HUES6 (cell line): ENCODE measurements around the gene MAGEB16.

ENCODE experiments used
- H3K27ac ChIP-seq: 2 replicates; pipeline ENCODE4 v1.7.0; 2013; ENCODE audit warnings: low read depth, mild to moderate bottlenecking, low read length, inconsistent platforms
- H3K27me3 ChIP-seq: 2 replicates; pipeline ENCODE4 v1.6.1; 2013; ENCODE audit warnings: low read length; ENCODE audit not compliant: control insufficient read depth, insufficient read depth
- H3K36me3 ChIP-seq: 2 replicates; pipeline ENCODE4 v1.6.1; 2013; ENCODE audit warnings: low read length; ENCODE audit not compliant: control insufficient read depth, insufficient read depth
- H3K4me1 ChIP-seq: 2 replicates; pipeline ENCODE4 v1.6.1; 2013; ENCODE audit warnings: low read length; ENCODE audit not compliant: control insufficient read depth, insufficient read depth
- H3K4me3 ChIP-seq: 2 replicates; pipeline ENCODE4 v1.5.1; 2013; ENCODE audit warnings: low read depth, low read length
- H3K9ac ChIP-seq: one replicate; pipeline ENCODE4 v1.6.1; 2013; ENCODE audit warnings: mild to moderate bottlenecking, low read length
- H3K9me3 ChIP-seq: 2 replicates; pipeline ENCODE4 v1.6.1; 2013; ENCODE audit warnings: low read depth, low read length; ENCODE audit not compliant: control insufficient read depth, insufficient read depth

Gene MAGEB16

GRCh38 chrX:35842674-35843073 lies 44.5 kb downstream of the MAGEB16 start:
- Histone ChIP-seq H3K27me3 (no peaks in the 10 kb centered on the region; the same call in 1 of the 2 replicates), H3K4me1 (no peaks in the 10 kb centered on the region), H3K9ac (no peak overlapping the region), H3K36me3 (no peaks in the 10 kb centered on the region), H3K27ac (no peak overlapping the region), H3K4me3 (no peak overlapping the region), H3K9me3 (no peaks in the 10 kb centered on the region)

- H3K9me3 ChIP-seq = no peaks in the 10 kb centered on the region
Observed at GRCh38 chrX:35847736-35848135, 49.6 kb downstream of the MAGEB16 start.

More at GRCh38 chrX:35847736-35848135, 49.6 kb downstream of the MAGEB16 start:
- Histone ChIP-seq H3K27ac (no peak overlapping the region), H3K9ac (no peak overlapping the region), H3K4me1 (no peaks in the 10 kb centered on the region), H3K27me3 (no peaks in the 10 kb centered on the region; the same call in 1 of the 2 replicates), H3K4me3 (no peak overlapping the region), H3K36me3 (no peaks in the 10 kb centered on the region)
